ENCODE data around the gene CCDC188.

CCDC188 gene

DNA sequence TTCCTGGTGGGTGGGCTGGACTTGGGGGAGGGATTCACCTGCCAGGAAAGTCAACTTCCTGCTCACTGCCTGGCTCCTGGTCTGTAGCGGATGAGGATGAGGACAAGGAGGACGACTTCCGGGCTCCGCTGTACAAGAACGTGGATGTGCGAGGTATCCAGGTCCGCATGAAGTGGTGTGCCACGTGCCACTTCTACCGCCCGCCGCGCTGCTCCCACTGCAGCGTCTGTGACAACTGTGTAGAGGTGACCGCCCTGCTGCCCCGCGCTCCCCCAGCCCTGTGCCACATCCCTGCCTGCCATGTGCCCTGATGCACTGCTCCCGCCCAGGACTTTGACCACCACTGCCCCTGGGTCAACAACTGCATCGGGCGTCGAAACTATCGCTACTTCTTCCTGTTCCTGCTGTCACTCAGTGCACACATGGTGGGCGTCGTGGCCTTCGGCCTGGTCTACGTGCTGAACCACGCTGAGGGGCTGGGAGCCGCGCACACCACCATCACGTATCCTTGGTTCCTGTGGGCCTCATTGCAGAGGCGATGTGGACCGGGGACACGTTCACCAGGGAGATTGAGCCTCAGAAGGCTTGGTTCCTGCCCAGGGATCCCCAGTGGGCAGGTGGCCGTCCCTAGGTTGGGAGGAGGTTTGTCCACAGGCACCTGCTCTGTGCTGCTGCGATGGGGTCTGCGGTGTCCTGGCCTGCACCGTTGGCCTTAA, 11.3 kb downstream of the CCDC188 start:
- DNase-seq (ENCODE audit: low read depth, low spot score), result no peak
- no peak overlapping the region for H3K4me3 ChIP-seq (ENCODE audit: low read length)

DNA sequence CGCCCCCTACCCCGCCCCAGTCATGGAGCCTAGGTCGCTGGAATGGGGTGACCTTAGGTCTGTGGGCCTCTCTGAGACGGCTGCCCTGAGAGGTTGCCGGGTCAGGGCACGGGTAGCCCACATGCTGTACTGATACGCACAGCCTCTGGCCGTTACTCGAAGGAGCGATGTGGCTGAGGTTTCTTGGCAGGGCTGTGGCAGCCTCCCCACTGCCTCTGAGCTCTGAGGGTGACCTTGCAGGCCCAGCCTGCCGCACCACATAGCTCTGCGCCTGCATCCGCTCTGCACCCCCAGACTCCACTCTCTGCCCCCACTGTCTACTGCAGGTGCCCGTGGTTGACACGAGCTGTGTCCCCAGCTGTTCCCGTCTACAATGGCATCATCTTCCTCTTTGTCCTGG, 12.0 kb downstream of the CCDC188 start:
- DNase-seq (ENCODE audit: low read depth, low spot score), result no peak
- no peak overlapping the region for H3K4me3 ChIP-seq (ENCODE audit: low read length)

- H3K4me3 ChIP-seq (ENCODE audit: low read length), result no peak overlapping the region
- no peak for DNase-seq (ENCODE audit: low read depth, low spot score)
Measured at GRCh38 chr22:20138417-20138738, 12.5 kb downstream of the CCDC188 start.

DNA sequence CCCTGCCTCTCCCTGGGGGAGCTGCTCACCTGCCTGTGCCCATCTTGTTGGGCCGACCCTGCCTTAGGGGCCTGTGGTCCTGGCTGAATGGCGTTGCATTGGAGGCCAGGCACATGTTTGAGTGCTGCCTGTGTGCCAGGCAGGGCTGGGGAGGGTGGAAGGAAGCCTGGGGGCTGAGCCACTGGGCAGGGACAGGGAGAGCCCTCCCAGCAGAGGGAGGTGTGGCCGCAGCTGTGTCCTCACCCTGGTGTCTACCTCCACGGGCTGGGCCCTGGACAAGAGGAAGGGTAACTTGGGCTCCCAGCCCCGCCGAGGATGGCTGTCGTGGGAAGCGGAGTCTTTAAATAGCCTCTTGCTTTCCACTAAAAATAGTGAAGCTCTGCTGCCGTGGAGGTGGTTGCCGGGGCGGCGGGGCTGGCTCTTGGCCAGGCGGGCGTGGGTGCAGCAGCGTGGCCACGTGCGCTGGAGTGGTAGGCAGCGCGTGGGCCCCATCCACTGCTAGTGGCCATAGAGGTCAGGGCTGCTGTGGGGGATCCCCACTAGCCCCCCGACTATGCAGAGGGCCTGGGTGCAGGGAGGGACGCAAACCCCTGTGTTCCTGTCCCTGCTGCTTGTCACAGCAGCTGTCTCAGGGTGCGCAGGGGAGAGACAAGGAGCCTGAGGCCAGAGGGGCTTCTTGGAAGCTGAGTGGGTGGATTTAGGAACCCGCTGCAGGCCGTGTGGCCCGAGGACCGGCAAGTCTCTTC, 13.0 kb downstream of the CCDC188 start:
- no peak overlapping the region for H3K4me3 ChIP-seq (ENCODE audit: low read length)
- no peak for DNase-seq (ENCODE audit: low read depth, low spot score)

DNA sequence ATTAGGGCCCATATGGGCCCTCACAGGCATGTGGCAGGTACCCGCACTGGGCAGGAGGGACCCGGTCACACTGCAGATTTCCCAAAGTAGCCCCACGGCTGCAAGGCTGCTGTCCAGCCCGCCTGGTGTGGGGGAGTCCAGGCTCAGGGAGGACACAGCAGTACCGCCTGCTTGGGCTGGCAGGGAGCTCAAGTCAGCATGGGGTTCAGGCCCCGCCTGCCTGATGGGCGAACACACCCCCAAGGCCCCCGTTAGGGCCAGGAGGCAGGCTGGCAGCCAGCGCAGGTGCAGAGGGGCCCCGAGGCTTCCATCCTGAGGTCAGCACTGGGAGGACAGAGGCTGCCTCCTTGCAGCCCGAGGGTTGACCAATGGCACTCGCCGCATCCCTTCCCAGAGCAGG, 13.7 kb downstream of the CCDC188 start:
- DNase-seq (ENCODE audit: low read depth, low spot score), result no peak
- no peak overlapping the region for H3K4me3 ChIP-seq (ENCODE audit: low read length)

GRCh38 chr22:20136603-20136873, 14.3 kb downstream of the CCDC188 start:
- H3K4me3 ChIP-seq (ENCODE audit: low read length), result no peak overlapping the region
- no peak for DNase-seq (ENCODE audit: low read depth, low spot score)

- DNase-seq (ENCODE audit: low read depth, low spot score), result no peak
- no peak overlapping the region for H3K4me3 ChIP-seq (ENCODE audit: low read length)
Measured at GRCh38 chr22:20135806-20136602, 14.9 kb downstream of the CCDC188 start.

GRCh38 chr22:20135265-20135664, 15.6 kb downstream of the CCDC188 start:
- DNase-seq (ENCODE audit: low read depth, low spot score), result no peak
- H3K4me3 ChIP-seq (ENCODE audit: low read length), result no peak overlapping the region

GRCh38 chr22:20133930-20134549, 16.8 kb downstream of the CCDC188 start:
- no peak overlapping the region for H3K4me3 ChIP-seq (ENCODE audit: low read length)

GRCh38 chr22:20132686-20133246, 18.1 kb downstream of the CCDC188 start:
- no peak for DNase-seq (ENCODE audit: low read depth, low spot score)
- H3K4me3 ChIP-seq (ENCODE audit: low read length), result peak overlapping the region; percentile 76

More at GRCh38 chr22:20133930-20134549, 16.8 kb downstream of the CCDC188 start:
- DNase-seq (ENCODE audit: low read depth, low spot score), result no peak

DNA sequence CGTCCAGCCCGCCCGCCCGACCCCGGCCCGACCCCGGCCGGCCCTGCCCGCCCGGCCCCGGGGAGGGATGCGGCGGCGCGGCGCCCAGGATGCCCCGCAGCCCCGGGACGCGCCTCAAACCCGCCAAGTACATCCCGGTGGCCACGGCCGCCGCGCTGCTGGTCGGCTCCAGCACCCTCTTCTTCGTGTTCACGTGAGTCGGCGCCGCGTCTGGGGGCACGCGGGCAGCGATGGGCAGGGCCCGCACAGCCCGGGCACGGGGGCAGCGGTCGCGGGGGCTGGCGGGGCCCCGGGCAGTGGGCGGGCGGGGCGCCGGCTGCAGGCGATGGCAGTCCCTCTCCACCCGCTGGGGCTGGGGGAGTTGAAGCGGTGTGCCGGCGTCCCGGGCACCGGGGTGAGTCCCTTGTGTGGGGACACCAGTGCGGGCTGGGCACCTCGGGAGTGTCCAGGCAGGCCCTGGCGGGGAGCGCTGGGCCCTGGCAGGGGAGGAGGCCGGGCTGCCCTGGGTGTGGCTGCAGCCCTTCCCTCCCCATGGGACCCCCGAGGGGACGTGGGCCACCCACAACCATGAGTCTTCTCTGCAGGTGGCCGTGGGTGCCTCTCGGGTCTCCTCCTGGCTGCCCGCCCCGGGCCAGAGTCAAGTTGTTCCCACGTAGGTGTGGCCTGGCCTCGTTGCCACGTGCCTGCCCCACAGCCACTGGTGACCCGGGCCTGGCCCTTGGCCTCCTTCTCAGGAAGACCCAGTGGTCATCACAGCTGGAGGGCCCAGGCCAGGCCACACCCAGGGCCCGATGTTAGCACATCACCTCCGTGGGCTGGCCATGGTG, 18.8 kb downstream of the CCDC188 start:
- DNase-seq (ENCODE audit: low read depth, low spot score), result no peak
- peak overlapping the region; percentile 76 for H3K4me3 ChIP-seq (ENCODE audit: low read length)

GRCh38 chr22:20131597-20131858, 19.3 kb downstream of the CCDC188 start, which contains the start of gene ZDHHC8:
ZDHHC8 (plus strand) TSS chr22:20131804; CDS start chr22:20131948, 144 bp downstream.
- DNase-seq (ENCODE audit: low read depth, low spot score), result no peak
- H3K4me3 ChIP-seq (ENCODE audit: low read length), result peak within 1 kb of the TSS; percentile 76

DNA sequence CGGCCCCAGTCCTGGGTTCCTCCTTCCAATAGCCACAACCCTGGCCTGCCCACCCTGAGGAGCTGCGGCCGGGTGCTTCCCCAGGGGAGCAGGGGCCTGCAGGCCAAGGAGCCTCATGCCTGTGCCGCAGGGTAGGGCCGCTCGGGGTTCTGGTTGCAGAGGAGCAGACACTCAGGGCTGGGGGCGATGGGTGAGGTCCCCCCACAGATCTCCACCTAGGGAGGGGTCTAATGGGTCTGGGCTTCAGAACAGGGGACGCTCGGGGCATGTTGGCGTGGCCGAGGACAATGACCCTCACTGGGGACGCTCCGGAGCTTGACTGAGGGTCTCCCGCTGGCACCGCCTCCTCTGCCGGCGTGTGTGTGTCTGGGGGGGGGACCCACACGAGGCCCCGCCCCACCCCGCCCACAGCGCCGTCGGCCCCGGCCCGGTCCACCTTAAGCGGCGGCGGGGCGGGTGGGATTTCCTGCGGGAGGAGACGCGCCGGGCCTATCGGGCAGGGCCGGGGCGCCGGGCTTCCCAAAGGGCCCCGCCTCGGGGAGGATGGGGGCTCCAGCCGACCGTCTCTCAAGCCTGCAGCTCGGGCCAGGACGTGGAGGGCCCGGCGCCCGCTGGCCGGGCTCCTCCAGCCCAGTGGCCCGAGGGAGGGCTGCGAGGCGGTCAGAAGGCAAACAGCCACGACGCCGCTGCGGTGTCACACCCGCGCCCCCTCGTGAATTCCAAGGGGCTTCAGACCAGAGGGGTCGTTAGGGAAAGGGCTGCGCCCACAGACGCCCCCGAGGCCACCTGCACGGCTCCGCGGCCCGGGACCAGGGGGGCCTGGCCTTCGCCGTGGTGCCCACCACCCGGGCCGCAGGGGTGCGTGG, 19.9 kb downstream of the CCDC188 start:
- peak overlapping the region; percentile 68 for H3K4me3 ChIP-seq (ENCODE audit: low read length)
- peak; percentile 62 for DNase-seq (ENCODE audit: low read depth, low spot score)

DNA sequence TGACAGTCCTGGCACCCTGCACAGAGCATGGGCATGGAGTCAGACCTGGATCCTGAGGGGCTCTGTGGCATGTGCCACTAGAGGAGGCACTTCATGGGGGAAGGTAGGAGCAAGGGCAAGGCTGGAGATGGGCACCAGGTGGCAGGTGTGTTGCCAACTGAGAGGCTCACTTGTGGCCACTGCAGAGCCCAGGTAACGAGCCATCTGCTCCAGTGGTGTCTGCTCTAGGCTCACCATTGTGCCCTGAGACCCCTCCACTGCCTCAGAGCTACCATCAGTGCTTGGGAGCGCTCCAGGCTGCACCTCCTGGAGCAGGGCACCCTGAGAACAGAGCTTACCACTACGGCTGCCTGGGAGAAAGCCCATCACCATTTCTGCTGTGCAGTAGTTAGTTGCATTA, 20.5 kb downstream of the CCDC188 start:
- no peak overlapping the region for H3K4me3 ChIP-seq (ENCODE audit: low read length)
- peak; percentile 48 for DNase-seq (ENCODE audit: low read depth, low spot score)

DNA sequence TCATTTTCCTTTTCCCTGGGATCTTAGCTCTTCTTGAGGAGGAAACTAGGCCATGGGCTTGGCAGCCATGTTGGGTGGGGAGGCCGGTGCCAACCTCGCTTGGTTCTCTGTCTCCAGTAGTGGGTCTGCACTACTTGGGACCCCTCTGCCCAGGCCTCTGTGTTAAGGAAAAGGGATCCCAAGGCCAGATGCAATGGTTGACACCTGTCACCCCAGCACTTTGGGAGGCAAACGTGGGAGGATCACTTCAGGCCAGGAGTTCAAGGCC, 21.2 kb downstream of the CCDC188 start:
- no peak overlapping the region for H3K4me3 ChIP-seq (ENCODE audit: low read length)

DNA sequence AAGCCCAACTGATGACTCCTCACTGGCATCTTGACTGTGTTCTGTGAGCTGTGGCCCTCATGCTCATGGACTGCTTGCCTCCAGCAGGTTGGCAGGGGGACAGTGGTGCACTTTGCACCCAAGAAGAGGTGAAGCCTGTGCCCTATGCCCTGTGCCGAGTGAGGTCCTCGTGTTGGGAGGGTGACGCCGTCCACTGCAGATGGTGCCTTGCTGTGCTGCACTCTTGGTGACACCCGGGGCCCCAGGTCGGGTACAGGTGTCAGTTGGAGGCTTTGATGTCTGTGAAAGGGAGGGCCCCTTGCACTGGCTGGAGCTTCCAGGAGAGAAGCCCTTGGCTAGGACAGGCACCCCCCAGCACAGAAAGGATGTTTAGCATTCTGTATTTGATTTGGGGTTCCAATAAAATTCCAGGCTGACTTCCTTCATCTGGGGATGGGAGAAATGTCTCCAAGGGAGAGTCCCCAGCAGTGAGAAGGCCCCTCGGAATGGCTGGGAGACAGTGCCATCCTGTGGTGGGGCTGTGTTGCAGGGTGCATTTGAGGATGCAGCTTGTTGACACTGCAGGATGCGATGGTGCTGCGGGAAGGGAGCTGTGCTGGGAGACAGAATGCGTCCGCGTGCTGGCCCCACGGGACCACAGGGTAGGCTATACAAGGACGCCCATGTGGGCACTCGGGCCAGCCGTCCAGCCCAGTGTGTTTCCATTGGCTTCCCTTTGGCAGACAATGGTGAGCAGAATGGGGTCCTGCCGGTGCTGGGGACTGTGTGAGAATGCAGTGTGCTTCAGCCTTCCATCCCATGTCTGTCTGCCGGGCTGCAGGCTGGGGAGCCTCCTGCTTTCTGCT, 21.7 kb downstream of the CCDC188 start:
- H3K4me3 ChIP-seq (ENCODE audit: low read length), result no peak overlapping the region
- peak; percentile 41 for DNase-seq (ENCODE audit: low read depth, low spot score)

More for the DNA sequence above, 21.2 kb downstream of the CCDC188 start:
- DNase-seq (ENCODE audit: low read depth, low spot score), result no peak

- no peak overlapping the region for H3K4me3 ChIP-seq (ENCODE audit: low read length)
- DNase-seq (ENCODE audit: low read depth, low spot score), result no peak
Measured at GRCh38 chr22:20128619-20128901, 22.3 kb downstream of the CCDC188 start.

Data from Jurkat, Clone E6-1 (cell line).